ENCODE measurements around the gene HELZ. TPM values are rescaled to one million over a fixed set of nuclear protein-coding genes. Genes with fewer than 3 reads are reported as not detected.

HELZ gene
- total RNA-seq, 1 experiment from 2014 or later = 49.8 TPM

- no CpG with 5 or more reads among the region's 1 CpG for WGBS (ENCODE audit: extremely low coverage, insufficient read length, low lambda C conversion rate)
- H3K23me2 ChIP-seq (ENCODE audit: insufficient read length, low read depth, low read length, poor library complexity, severe bottlenecking) = no peaks in the 10 kb centered on the region
- no peak overlapping the region for H3K56ac ChIP-seq (ENCODE audit: insufficient read length, low read depth, low read length)
- no peak overlapping the region for H3K27ac ChIP-seq (ENCODE audit: insufficient read length, low read depth, low read length)
- Mint-ChIP-seq H3K4me3 (no peak overlapping the region), H3K9me3 (no peaks in the 10 kb centered on the region; a peak in 1 of 5 replicates), H3K36me3 (ENCODE audit: insufficient read depth in 1 of 3, low read depth in 3 of 3) (peaks cover 8 to 43% (median 35%) of the 10 kb centered on the region in 3 experiments; a peak in 6 of 7 replicates), H3K27ac (no peak overlapping the region), H3K27me3 (ENCODE audit: low read depth) (no peaks in the 10 kb centered on the region), H3K4me1 (no peaks in the 10 kb centered on the region)
- no peak overlapping the region for H2BK5ac ChIP-seq (ENCODE audit: insufficient read length, low read length)
- H4K20me1 ChIP-seq (ENCODE audit: control insufficient read depth, insufficient read depth, insufficient read length) = no peaks in the 10 kb centered on the region
- H4K91ac ChIP-seq (ENCODE audit: insufficient read length, low read depth, low read length) = no peak overlapping the region
- H3K9me3 ChIP-seq (ENCODE audit: control insufficient read depth, low read depth, low read length) = no peaks in the 10 kb centered on the region
- no peak overlapping the region for H3K4me2 ChIP-seq (ENCODE audit: insufficient read depth, insufficient read length, low read length)
- H2BK15ac ChIP-seq (ENCODE audit: low read depth, low read length) = no peak overlapping the region
- H3K14ac ChIP-seq (ENCODE audit: insufficient read depth, low read length) = no peak overlapping the region
- H4K5ac ChIP-seq (ENCODE audit: insufficient read length, low read depth, low read length) = no peak overlapping the region
- TF ChIP-seq, protein P1, sequence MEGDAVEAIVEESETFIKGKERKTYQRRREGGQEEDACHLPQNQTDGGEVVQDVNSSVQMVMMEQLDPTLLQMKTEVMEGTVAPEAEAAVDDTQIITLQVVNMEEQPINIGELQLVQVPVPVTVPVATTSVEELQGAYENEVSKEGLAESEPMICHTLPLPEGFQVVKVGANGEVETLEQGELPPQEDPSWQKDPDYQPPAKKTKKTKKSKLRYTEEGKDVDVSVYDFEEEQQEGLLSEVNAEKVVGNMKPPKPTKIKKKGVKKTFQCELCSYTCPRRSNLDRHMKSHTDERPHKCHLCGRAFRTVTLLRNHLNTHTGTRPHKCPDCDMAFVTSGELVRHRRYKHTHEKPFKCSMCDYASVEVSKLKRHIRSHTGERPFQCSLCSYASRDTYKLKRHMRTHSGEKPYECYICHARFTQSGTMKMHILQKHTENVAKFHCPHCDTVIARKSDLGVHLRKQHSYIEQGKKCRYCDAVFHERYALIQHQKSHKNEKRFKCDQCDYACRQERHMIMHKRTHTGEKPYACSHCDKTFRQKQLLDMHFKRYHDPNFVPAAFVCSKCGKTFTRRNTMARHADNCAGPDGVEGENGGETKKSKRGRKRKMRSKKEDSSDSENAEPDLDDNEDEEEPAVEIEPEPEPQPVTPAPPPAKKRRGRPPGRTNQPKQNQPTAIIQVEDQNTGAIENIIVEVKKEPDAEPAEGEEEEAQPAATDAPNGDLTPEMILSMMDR (conservative IDR thresholded peaks at IDR 0.05) = no peak
- H3K79me2 ChIP-seq (ENCODE audit: insufficient read depth, low read length) = no peaks in the 10 kb centered on the region
- H3K79me1 ChIP-seq (ENCODE audit: insufficient read depth, low read depth, low read length, poor library complexity, severe bottlenecking) = no peaks in the 10 kb centered on the region
- H2BK120ac ChIP-seq (ENCODE audit: low read depth, low read length, poor library complexity, severe bottlenecking) = no peak overlapping the region
- no peak overlapping the region for H2AK5ac ChIP-seq (ENCODE audit: insufficient read length, low read length)
- H2AFZ ChIP-seq (ENCODE audit: low read length) = no peak overlapping the region
- no peaks in the 10 kb centered on the region for H3K4me1 ChIP-seq (ENCODE audit: insufficient read depth, low read length)
- no peak overlapping the region for H3K9ac ChIP-seq (ENCODE audit: extremely low read depth, insufficient read length, low read length)
- H3K18ac ChIP-seq (ENCODE audit: insufficient read length, low read depth, low read length) = no peak overlapping the region
- H3K4ac ChIP-seq (ENCODE audit: low read depth, low read length) = no peak overlapping the region
- no peak for DNase-seq
- H2BK12ac ChIP-seq (ENCODE audit: insufficient read length, low read depth, low read length) = no peak overlapping the region
- no peak overlapping the region for H3T11ph ChIP-seq (ENCODE audit: low read length)
- no peak overlapping the region for H4K8ac ChIP-seq (replicated peaks; ENCODE audit: insufficient read length, low read depth, low read length)
- no peak overlapping the region for H2BK20ac ChIP-seq (ENCODE audit: low read depth, low read length, poor library complexity, severe bottlenecking)
- H3K27me3 ChIP-seq (ENCODE audit: insufficient read depth, low read length) = no peaks in the 10 kb centered on the region
- H3K23ac ChIP-seq (ENCODE audit: insufficient read length, low read depth, low read length) = no peak overlapping the region
These were observed 133.2 kb downstream of the HELZ start for GRCh38 chr17:67111808-67112207.

All from H9 (cell line).